Astrocyte (in vitro differentiated cells and primary cell): ENCODE results near the gene KDM5B. TPM values are rescaled to one million over a fixed set of nuclear protein-coding genes. Genes with fewer than 3 reads are reported as not detected.

Source experiments
- DNase-seq: peaks from one replicate; pipeline ENCODE4 v3.0.0-alpha.2; 2010; ENCODE audit warnings: low read depth
- FAIRE-seq: peaks from 2 replicates; lab custom pipeline; 2011; peaks lifted over from hg19 to GRCh38; lab: Jason Lieb, UNC
- H2AFZ ChIP-seq: 2 replicates; pipeline ENCODE4 v1.6.0; 2012; ENCODE audit warnings: low read depth, low read length, inconsistent platforms
- H3K27ac ChIP-seq: 2 replicates; pipeline ENCODE4 v1.5.1; 2011; ENCODE audit warnings: low read depth, low read length, inconsistent platforms
- H3K27me3 ChIP-seq: 2 replicates; pipeline ENCODE4 v1.6.0; 2011; ENCODE audit warnings: low read length, inconsistent platforms; ENCODE audit not compliant: insufficient read depth
- H3K36me3 ChIP-seq: 2 replicates; pipeline ENCODE4 v1.5.1; 2011; ENCODE audit warnings: low read length, inconsistent platforms; ENCODE audit not compliant: insufficient read depth
- H3K4me1 ChIP-seq: 2 replicates; pipeline ENCODE4 v1.5.1; 2011; ENCODE audit warnings: low read length, inconsistent platforms; ENCODE audit not compliant: insufficient read depth
- H3K4me2 ChIP-seq: 2 replicates; pipeline ENCODE4 v1.6.0; 2012; ENCODE audit warnings: low read length, inconsistent platforms
- H3K4me3 ChIP-seq: 2 replicates; pipeline ENCODE4 v1.5.1; 2011; ENCODE audit warnings: low read depth, mild to moderate bottlenecking, low read length, inconsistent platforms; ENCODE audit not compliant: insufficient read depth
- H3K79me2 ChIP-seq: 2 replicates; pipeline ENCODE4 v1.6.0; 2012; ENCODE audit warnings: mild to moderate bottlenecking, low read length, inconsistent platforms; ENCODE audit not compliant: insufficient read depth
- H3K9ac ChIP-seq: 2 replicates; pipeline ENCODE4 v1.6.0; 2012; ENCODE audit warnings: mild to moderate bottlenecking, low read length, inconsistent platforms
- H3K9me3 ChIP-seq: 2 replicates; pipeline ENCODE4 v1.5.1; 2012; ENCODE audit warnings: low read depth, mild to moderate bottlenecking, low read length, inconsistent platforms; ENCODE audit not compliant: insufficient read depth
- H4K20me1 ChIP-seq: 2 replicates; pipeline ENCODE4 v1.6.0; 2012; ENCODE audit warnings: low read length, inconsistent platforms; ENCODE audit not compliant: insufficient read depth
- H3K27ac Mint-ChIP-seq: one replicate; pipeline ENCODE4 v1.8.0; 2021; ENCODE audit warnings: mild to moderate bottlenecking, mixed read lengths; ENCODE audit not compliant: unreplicated experiment
- H3K27me3 Mint-ChIP-seq: one replicate; pipeline ENCODE4 v1.8.0; 2021; ENCODE audit warnings: low read depth, mixed read lengths; ENCODE audit not compliant: unreplicated experiment
- H3K36me3 Mint-ChIP-seq: one replicate; pipeline ENCODE4 v1.8.0; 2021; ENCODE audit warnings: low read depth, mixed read lengths; ENCODE audit not compliant: unreplicated experiment
- H3K4me1 Mint-ChIP-seq: one replicate; pipeline ENCODE4 v1.8.0; 2021; ENCODE audit warnings: low read depth, mixed read lengths; ENCODE audit not compliant: unreplicated experiment
- H3K4me3 Mint-ChIP-seq: one replicate; pipeline ENCODE4 v1.8.0; 2021; ENCODE audit warnings: mild to moderate bottlenecking, moderate library complexity, mixed read lengths; ENCODE audit not compliant: unreplicated experiment
- H3K9me3 Mint-ChIP-seq: one replicate; pipeline ENCODE4 v1.8.0; 2021; ENCODE audit warnings: mild to moderate bottlenecking, mixed read lengths; ENCODE audit not compliant: unreplicated experiment
- CTCF ChIP-seq: IDR thresholded peaks from 2 replicates; pipeline ENCODE4 v1.5.1; 2011; ENCODE audit warnings: low read depth, mild to moderate bottlenecking, inconsistent platforms, low read length, moderate library complexity; ENCODE audit not compliant: insufficient read depth
- EZH2 ChIP-seq: IDR thresholded peaks from 2 replicates; pipeline ENCODE4 v1.6.1; 2012; ENCODE audit warnings: mild to moderate bottlenecking, low read length, inconsistent platforms; ENCODE audit not compliant: insufficient read depth
- total RNA-seq: library from RNA; stranded (reverse); gene quantifications from 2 replicates; pipeline ENCODE4 v1.2.1, GENCODE V29; 2021

Gene KDM5B
- total RNA-seq, 1 donor from 2014 or later: 182 TPM

GRCh38 chr1:202754293-202754692 is 53.9 kb downstream of the KDM5B start:
- peaks cover 87% of the 10 kb centered on the region for H3K36me3 ChIP-seq
- no peaks in the 10 kb centered on the region for H3K9me3 ChIP-seq
- Mint-ChIP-seq H3K27me3 (no peaks in the 10 kb centered on the region), H3K36me3 (peaks cover 35% of the 10 kb centered on the region), H3K27ac (no peak overlapping the region), H3K4me1 (no peaks in the 10 kb centered on the region), H3K9me3 (no peaks in the 10 kb centered on the region), H3K4me3 (no peak overlapping the region)
- DNase-seq (no peak), FAIRE-seq (no peak)
- H3K27ac ChIP-seq: no peak overlapping the region
- H3K4me1 ChIP-seq: no peaks in the 10 kb centered on the region
- no peak overlapping the region for H2AFZ ChIP-seq
- TF ChIP-seq CTCF: no peak
- no peak for TF ChIP-seq EZH2
- H3K4me2 ChIP-seq: no peak overlapping the region
- H3K9ac ChIP-seq: no peak overlapping the region
- H3K4me3 ChIP-seq: no peak overlapping the region
- peaks cover 31% of the 10 kb centered on the region for H4K20me1 ChIP-seq
- no peaks in the 10 kb centered on the region for H3K27me3 ChIP-seq
- no peaks in the 10 kb centered on the region for H3K79me2 ChIP-seq

GRCh38 chr1:202752774-202753173 is 55.4 kb downstream of the KDM5B start:
- peaks cover 36% of the 10 kb centered on the region for H3K36me3 Mint-ChIP-seq
- Histone ChIP-seq H3K9me3 (no peaks in the 10 kb centered on the region), H3K36me3 (peaks cover 91% of the 10 kb centered on the region), H2AFZ (no peak overlapping the region), H3K27ac (no peak overlapping the region), H3K27me3 (no peaks in the 10 kb centered on the region), H3K4me2 (no peak overlapping the region), H3K9ac (no peak overlapping the region), H3K4me1 (no peaks in the 10 kb centered on the region), H3K79me2 (peaks cover 4% of the 10 kb centered on the region), H3K4me3 (no peak overlapping the region), H4K20me1 (peaks cover 37% of the 10 kb centered on the region)
- no peak for FAIRE-seq
- no peak for DNase-seq
- TF ChIP-seq EZH2 (no peak), CTCF (no peak)
- no peak overlapping the region for H3K4me3 Mint-ChIP-seq
- no peaks in the 10 kb centered on the region for H3K4me1 Mint-ChIP-seq
- no peak overlapping the region for H3K27ac Mint-ChIP-seq
- H3K27me3 Mint-ChIP-seq: no peaks in the 10 kb centered on the region
- no peaks in the 10 kb centered on the region for H3K9me3 Mint-ChIP-seq

- Mint-ChIP-seq H3K4me3 (no peak overlapping the region), H3K36me3 (peaks cover 30% of the 10 kb centered on the region), H3K4me1 (no peaks in the 10 kb centered on the region), H3K27me3 (no peaks in the 10 kb centered on the region), H3K27ac (no peak overlapping the region), H3K9me3 (no peaks in the 10 kb centered on the region)
- Histone ChIP-seq H3K4me1 (no peaks in the 10 kb centered on the region), H3K36me3 (peaks cover 84% of the 10 kb centered on the region), H3K9ac (no peak overlapping the region), H3K4me3 (no peak overlapping the region), H4K20me1 (peaks cover 40% of the 10 kb centered on the region), H3K79me2 (peaks cover 4% of the 10 kb centered on the region), H3K4me2 (no peak overlapping the region), H3K27me3 (no peaks in the 10 kb centered on the region), H2AFZ (no peak overlapping the region), H3K27ac (no peak overlapping the region), H3K9me3 (no peaks in the 10 kb centered on the region)
- no peak for TF ChIP-seq CTCF
- no peak for TF ChIP-seq EZH2
- no peak for FAIRE-seq
- DNase-seq: no peak
Observed at GRCh38 chr1:202750761-202751160, 57.5 kb downstream of the KDM5B start.
